ENCODE data around the gene CKAP2L.

The CKAP2L gene

DNA sequence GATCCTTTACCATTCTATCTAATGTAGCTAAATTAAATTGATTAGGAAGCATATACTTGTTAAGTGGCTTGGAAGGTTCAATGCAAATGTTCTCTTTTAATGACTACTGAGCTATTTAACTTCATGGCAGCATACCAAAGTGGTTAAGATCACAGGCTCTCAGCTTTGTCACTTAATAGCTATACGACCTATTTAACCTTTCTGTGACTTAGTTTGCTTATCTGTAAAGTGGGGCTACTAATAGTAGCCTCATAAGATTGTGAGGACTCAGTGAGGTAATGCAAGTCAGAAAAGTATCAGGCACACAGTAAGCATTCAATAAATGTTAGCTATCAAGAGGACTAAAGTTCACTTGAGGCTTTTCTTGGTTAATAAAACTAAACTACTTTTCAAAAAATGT is 4.3 kb downstream of the CKAP2L start:
- no peak for DNase-seq (ENCODE audit: low spot score)

DNA sequence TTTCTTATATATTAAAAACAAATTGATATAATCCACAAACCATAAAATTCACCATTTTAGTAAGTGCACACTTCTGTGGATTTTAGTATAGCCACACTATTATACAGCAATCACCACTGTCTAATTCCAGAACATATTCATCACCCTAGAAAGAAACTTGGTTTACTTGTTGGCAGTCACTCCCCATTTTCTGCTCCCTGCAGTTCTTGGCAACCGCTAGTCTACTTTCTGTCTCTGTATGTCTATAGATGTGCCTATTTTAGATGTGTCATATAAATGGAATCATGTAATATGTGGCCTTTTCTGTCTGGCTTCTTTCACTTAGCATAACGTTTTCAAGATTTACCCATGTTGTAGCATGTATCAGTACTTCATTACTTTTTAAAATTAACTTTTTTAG is 5.7 kb downstream of the CKAP2L start:
- no peak for DNase-seq (ENCODE audit: low spot score)

DNA sequence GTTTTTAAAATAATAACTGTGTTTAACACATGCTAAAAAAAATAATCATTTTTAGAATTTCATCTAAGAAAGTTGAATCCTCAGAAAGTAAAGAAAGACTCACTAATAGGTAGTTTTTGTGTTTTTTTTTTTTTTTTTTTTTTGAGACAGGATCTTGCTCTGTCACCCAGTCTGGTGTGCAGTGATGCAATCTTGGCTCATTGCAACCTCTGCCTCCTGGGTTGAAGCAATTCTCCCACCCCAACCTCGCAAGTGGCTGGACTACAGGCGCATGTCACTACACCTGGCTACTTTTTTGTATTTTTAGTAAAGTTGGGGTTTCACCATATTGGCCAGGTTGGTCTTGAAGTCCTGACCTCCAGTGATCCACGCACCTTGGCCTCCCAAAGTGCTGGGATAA is 7.1 kb downstream of the CKAP2L start:
- DNase-seq (ENCODE audit: low spot score): no peak

DNA sequence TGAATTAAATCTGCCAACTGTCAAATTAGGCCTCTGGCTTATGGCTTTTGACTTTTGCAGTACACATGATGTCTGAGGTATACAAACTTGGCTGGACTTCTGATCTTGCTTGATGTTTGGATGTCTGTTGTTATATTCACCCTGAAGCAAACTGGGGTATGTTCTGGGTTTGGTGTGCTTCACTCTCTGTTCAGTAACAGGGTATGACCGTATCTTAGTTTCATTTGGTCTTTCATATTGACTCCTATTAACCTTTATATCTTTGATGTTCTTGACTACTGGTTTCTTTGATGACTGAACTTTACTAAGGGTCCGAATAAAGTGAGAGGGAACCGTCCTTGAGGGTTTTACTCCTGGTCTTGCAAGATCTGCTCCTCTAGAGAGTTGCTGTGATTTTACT is 8.2 kb downstream of the CKAP2L start:
- DNase-seq (ENCODE audit: low spot score): no peak

DNA sequence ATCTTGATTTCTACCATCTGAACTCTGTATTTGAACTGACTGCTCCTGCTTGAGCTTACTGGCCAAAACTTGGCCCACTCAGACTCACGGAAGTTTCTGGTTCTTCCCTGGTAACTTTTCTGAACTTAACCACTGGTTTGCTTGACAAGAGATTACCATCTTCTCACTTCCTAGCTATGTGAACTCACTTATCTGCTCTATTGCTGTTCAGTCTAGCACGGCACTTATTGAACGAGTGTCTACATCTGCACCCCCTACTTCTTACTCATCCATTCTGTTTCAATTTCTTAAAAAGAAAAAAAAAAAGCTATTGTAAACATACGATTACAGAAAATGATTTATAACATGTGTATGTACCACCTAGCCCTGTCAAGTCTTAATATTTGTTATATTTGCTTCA is 9.0 kb downstream of the CKAP2L start:
- no peak for DNase-seq (ENCODE audit: low spot score)

DNA sequence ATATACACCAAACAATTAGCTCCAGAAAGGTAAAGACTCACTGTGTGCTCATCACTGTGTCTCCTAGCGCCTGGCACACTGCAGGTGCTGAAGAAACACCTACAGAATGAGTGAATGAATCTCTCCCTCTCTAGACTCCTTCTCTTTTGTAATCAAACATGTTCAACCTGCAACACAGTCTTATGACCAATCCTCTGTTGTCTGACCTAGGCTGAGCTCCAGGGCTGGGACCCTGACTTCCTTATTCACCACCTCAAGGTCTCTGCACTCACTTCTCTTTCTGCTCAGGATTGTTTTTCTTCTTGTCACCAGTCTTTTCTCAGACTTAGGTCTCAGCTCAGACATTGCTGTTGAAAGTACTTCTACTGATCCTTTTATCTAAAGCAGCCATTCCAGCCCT is 9.8 kb downstream of the CKAP2L start:
- DNase-seq (ENCODE audit: low spot score): no peak

DNA sequence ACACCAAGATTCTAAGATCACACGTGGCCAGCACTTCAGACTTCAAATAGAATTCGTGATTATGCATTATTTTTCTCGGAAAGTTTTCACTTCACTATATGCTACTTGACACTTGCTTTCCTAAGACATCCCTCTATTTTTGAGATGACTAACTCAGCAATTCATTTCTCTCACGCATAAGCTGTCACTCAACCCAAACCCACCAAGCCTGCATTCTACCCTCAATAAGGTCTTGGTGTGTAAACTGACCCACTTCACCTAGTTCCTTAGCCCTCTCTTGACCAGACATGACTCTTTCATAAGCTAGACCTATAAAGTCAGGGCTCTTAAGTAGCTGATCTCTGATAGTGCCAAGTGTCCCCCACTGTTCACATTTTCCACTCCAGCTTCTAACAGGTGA is 11.7 kb downstream of the CKAP2L start:
- DNase-seq (ENCODE audit: low spot score): no peak

DNA sequence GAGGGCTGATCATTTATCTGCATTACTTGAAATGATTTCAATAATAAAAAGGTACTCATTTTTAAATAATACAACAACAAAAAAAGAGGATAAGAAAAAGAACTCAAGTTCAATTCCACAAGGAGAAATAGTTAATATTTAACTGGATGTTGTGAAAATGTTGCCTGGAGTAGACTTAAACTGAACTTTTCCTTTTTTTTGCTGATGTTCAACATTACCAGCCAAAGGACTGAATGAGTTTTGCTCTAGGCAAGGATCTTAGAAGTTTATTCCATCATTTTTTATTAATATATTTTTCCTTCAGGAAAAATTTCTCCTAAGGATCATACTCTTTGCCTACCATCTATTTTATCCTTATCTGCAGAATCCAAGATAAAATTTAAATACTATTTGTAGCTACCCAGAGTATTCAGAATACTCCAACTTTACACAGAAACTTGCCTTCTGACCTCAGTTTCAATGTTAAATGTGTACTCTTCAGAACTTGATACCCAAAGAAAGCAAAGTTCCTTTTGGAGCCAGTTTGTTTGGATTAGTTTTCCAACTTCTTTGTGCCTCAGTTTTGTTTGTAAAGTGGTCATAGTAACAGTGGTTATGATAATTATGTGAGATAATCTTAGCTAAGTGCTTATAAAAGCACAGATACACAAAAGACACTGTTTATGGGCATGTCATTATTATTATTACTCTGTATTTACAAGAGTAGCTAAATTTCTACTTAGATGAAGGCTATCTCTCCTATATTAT is 12.8 kb downstream of the CKAP2L start:
- DNase-seq (ENCODE audit: low spot score): no peak

DNA sequence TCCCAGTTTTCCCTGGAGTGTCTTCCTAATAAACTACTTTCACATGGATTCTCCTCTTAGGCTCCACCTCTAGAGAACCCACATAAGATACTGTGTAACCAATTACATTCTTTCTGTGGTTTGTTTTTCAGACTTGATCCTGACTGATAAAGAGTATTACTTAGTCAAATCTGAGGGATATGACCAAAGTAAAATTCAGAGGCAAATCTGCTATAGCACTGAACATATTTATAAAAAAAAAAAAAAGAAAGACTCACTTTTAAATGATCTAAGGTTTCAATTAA is 13.9 kb downstream of the CKAP2L start:
- DNase-seq (ENCODE audit: low spot score): no peak

DNA sequence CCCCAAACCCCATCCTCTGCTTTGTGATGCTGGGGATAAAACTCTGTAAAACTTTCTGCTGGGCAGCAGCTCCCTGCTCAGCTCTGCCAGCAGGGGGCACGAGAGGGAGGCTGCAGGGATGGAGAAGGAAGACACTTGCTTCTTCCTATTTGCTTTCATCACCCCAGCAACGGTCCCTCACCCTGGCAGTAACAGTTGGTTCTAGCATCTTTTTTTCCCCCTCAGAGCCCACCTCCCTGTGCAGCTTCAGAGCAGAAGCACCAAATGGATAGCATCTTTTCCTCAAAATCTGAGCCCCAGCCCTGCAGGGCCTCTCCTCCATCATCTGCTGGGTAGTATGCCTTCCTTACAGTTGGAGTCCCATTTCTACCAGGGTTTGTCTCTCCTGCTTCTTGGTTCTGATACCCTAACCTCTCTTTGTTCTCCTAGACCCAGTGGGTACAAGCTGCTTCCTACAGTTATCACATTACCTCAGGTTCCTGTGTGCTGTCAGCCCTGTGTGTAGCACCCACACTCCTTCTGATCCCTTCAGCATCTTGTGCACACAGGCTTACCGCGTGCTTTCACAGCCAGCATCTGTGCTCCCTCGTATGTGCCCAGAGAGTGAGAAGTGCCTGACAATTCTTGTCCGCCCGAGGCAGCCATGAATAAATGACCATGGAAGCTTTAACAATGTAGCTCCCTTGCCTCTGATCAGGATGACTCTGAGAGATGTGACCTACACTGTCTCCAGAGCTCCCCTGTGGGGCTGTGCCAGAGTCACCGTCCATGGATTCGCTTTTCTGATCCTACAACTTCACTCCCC is 14.5 kb downstream of the CKAP2L start:
- peak; percentile 54 for DNase-seq (ENCODE audit: low spot score)

DNA sequence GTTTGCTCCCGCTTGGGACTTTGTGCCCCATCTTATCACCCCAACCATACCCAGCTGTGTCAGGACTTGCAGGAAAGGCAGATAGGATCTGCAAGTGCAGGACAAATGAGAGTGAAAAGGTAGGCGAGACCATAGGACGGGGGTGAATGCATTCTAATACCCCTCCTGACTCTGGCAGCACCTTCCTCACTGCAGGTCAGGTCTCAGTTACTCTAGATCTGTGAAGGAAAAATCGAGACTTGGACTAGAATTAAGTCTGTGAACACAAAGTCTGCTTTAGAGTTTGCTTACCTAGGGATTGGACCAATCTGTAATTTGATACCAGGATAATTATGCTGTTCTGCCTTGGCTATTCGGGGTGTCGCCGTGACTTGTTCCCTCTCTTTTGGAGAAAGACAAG is 23.9 kb downstream of the CKAP2L start:
- DNase-seq (ENCODE audit: low spot score): no peak

DNA sequence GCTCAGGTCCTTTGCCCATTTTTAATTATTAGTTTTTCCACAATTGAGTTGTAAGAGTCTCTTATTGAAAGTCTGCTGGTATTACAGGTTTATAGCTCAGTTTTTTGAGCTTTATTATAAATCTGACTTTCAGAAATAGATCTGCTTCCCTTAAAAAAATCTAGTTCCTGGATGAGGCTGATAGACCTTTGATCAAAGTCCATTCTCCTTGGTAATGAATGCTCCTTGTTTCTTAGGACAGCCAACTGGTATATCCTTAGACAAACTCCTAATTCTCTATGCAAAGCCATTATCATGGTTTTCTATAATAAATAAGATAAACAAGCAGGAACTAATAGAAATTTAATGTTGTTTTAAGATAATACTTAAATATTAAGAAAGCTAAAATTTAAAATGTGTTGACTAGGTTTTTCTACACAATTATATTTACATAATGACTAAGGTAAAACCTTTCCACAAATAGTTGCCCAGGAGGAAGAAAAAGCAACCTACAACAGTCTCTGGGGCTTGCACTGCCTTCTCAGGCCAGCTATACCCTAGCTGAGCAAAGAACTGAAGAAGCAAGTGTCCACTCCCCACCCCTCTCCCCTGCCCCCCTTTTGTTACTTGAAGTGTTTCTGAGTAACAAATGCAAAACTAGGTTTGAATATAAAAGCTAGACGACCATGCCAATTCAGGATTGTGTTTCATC is 26.7 kb downstream of the CKAP2L start:
- DNase-seq (ENCODE audit: low spot score): no peak

DNA sequence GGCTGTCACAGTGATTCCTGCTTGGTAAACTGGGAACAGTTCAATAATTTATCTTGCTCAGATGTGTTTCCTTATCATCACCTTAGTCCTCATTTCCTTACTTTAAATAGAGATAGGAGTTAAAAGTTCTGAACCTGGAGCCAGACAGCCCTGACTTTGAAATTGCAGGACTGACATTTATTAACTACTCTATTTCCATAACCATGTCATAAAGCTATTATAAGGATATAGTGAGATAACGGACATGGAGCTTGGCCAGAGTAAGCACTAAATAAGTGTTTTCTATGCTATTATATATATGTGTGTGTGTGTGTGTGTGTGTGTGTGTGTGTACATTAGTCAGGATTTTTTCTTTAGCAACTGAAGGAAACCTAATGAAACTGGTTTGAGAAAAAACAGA is 30.5 kb downstream of the CKAP2L start:
- no peak for DNase-seq (ENCODE audit: low spot score)

DNA sequence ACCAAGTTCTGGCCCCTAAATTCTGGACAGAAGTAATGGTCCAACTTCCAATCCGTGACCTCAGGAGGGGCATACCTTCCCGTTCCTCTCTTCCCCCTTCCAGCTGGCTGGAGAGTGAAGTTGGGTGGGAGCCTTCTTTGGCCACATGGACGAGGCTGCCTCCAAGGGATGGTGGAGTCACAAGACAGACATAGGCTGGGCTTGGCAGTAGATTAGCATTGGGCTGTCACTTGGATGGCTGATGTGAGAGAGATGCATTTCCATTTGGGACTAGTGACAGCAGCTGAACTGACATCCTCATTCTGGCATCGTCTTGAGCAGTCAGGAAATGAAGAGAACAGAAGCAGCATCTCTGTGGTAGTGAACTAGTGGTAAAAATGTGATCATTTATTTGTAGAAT is 31.0 kb downstream of the CKAP2L start:
- DNase-seq (ENCODE audit: low spot score): no peak

DNA sequence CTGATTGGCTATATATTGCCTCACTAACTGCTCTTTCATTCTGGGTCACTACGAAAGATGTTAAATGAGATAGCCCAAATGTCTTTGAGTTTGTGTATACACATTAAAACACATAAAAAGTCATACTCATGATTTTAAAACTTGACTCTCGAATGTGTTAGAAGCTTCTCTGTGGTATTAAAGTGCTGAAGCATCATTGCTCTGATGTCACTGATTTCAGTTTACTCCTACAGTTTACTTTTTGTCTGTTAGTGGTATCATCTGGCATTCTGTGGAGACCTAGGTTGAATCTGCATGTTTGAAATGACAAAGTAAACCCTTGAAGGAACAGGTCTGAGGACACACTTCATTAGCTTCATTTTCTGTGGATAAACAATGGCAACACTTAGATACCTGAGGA is 32.9 kb downstream of the CKAP2L start:
- no peak for DNase-seq (ENCODE audit: low spot score)

DNA sequence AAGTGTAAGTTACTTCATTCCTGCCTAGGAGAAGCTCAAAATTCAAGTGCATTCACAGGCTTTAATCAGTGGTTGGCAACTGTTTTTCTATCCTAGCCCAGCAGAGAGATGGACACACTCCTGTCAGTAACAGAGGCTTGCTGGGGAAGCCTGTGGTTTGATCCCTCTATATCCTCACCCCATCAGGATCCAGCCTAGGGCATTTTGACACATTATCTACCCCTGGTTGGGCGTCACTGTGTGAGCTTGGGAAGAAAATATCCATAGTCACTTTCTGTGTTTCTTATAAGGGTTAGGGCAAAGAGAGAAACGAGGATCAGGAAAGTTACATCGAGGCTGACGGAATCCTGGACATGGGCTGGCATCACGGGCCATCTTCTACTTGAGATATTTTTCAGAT is 33.6 kb downstream of the CKAP2L start:
- no peak for DNase-seq (ENCODE audit: low spot score)

DNA sequence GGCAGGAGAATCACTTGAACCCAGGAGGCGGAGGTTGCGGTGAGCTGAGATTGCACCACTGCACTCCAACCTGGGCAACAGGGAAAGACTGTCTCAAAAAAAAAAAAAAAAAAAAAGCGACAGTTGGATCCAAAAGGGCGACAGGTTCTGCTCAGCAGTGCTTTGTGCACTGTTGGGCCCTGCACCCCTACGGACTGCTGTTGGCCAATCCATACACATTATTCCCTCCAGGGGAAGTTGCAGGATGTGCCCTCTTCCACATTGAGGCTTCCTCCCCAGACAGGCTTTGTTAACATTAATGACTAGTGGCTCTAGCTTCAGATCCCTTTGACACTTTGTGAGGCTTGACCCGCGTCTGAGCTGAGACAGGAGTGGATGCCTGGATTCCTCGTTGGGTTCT is 34.2 kb downstream of the CKAP2L start:
- no peak for DNase-seq (ENCODE audit: low spot score)

DNA sequence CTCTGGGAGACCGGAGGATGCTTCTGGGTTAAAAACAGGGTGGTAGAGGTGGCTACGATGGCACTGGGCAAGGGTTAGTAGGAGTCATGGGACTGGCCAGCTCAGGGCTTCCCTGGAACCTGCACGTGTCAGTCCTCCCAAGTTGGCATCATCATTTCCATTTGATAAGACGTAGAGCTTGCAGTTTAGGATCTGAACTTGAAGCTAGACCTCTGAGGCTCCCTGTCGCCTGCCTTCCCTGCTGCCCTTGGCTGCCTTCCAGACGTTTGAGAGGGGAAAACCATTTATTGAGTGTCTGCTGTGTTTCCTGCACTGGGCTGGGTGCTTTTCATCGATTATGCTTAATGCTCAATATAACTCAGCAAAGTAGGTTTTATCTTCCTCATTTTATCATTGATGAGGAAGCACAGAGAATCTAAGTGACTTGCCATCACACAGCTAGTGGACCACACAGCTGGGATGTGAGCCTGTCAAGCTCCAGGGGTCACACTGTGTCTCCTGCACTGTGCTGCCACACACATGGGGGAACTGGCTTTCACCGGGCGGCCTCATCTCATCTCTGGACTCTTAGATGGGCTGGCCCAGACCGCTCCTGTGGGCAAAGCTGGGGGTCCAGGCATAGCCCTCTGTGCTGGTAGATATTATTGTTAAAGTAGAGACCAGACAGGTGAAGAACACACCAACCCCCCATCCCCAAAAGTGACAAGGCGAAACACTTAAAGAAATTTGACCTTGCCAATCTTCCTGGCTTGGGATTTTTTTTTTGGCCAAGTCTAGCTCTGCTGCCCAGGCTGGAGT is 35.8 kb downstream of the CKAP2L start:
- DNase-seq (ENCODE audit: low spot score): no peak

DNA sequence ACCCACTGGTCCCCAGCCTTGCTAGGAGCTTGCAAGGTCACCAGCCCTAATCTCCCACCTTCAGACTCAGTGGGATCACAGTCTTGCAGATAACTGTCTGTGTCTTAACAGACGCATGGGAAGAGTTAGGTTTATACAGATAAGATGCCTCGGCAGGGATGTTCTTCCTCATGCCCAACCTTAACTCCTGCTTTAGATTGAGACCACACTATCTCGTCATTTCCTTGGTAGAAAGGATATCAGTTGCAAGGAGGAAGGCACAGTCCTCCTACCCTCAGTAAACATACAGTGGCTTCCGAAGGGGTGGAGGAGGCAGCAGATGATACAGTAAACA is 36.4 kb downstream of the CKAP2L start:
- DNase-seq (ENCODE audit: low spot score): no peak

DNA sequence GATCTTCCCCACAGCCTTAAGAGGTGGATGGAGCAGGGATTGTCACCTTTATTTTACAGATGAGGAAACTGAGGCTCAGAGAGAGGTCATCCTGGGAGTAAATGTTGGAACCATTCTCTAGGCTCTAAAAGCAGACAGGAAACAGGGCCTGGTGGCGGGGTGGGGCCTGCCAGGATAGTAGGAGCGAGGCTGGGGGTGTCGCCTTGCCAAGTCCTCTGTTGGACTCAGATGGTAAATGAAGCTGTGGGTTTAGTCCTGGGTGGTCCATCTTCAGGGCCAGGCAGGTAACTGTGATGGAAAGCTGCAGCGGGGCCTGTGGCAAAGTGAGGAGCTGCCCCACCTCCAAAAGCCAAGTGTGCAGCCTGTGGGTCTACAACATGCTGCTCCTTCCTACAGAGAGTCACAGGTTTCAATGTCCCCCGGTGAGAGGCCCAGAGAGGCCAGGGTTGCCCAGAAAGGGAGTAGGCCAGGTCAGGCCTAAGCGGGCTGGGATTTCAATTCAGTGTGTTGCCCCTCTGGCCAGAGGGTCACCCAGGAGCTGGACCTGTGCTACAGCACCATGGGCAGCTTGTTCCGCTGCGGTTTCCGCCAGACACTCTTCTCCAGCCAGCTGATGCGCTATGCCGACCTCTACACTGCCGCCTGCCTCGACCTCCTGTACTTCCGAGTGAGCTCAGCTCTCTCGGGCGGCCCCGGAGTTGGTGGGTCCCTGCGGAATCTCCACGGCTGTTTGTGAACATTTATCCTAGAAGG is 37.0 kb downstream of the CKAP2L start:
- no peak for DNase-seq (ENCODE audit: low spot score)

DNA sequence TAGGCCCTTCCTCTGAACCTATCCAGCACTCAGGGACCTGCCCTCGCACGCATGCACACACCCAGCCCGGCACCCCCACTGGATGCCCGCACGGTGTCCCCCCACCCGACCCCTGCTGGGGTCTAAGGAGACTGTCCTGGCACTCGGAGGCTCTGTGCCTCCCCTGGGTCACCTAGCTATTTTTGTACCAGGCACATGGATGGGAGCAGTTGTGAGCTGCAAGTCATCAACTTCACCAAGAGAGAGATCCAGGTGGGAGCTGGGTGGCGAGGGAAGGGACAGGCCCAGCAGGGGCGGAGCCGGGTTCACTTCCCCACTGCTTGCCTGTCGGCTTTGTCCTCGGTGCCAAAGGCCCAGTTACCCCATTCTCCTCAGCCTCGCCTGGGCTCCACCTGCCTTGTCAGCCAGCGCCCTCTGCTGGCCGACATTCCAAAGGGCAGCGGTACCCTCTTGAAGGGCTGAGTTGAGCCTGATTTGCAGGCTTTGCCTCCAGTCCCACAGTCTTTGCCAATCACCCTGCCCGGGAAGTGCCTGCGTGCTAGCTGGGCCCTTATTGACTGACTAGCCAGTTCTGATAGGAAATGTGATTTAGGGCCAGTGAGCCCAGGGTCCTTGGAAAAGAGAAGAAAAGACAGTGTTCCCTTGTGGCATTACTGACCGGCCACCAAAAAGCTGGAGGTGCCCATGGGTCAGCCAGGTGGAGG is 37.8 kb downstream of the CKAP2L start:
- DNase-seq (ENCODE audit: low spot score): peak; percentile 89
